CD4-positive, CD25-positive, alpha-beta regulatory T cell (primary cell): Measurements from ENCODE around the gene AVPI1. TPM values are rescaled to one million over a fixed set of nuclear protein-coding genes. Genes with fewer than 3 reads are reported as not detected.

Source experiments
- ATAC-seq, 2 donors: fragments of 150-1000 bp; cut with Tn5 transposase; one replicate each; pipeline ENCODE4 v1.10.0; 2021; ENCODE audit warnings: low read depth in 2 of 2, moderate number of reproducible peaks in 2 of 2, moderate library complexity in 1 of 2
- DNase-seq, 3 donors: peaks; one replicate each; pipeline versions ENCODE4 v3.0.0 to v3.0.0-alpha.2; 2012 to 2022; ENCODE audit warnings: mixed read lengths in 1 of 3
- H3K27ac ChIP-seq: one replicate; pipeline ENCODE4 v1.7.0; 2013; ENCODE audit warnings: mild to moderate bottlenecking, low read length; ENCODE audit not compliant: insufficient read depth, poor library complexity, severe bottlenecking
- H3K27me3 ChIP-seq: one replicate; pipeline ENCODE4 v1.7.0; 2013; ENCODE audit warnings: low read length; ENCODE audit not compliant: control insufficient read depth, insufficient read depth
- H3K36me3 ChIP-seq: one replicate; pipeline ENCODE4 v1.7.0; 2013; ENCODE audit warnings: mild to moderate bottlenecking, low read length, moderate library complexity; ENCODE audit not compliant: control insufficient read depth, insufficient read depth
- H3K4me1 ChIP-seq: 2 replicates; pipeline ENCODE4 v1.7.0; 2013; ENCODE audit warnings: mild to moderate bottlenecking, low read length; ENCODE audit not compliant: insufficient read depth, control insufficient read depth, poor library complexity, severe bottlenecking
- H3K4me3 ChIP-seq: one replicate; pipeline ENCODE4 v1.7.0; 2013; ENCODE audit warnings: low read depth, mild to moderate bottlenecking, low read length, moderate library complexity
- H3K9me3 ChIP-seq, 2 experiments: 1 replicate in 1 of 2; 2 replicates in 1 of 2; pipeline ENCODE4 v1.7.0; 2013; ENCODE audit warnings: low read length in 2 of 2, mild to moderate bottlenecking in 1 of 2, moderate library complexity in 1 of 2; ENCODE audit not compliant: control insufficient read depth in 2 of 2
- H3K27ac Mint-ChIP-seq, 3 donors: one replicate each; pipeline ENCODE4 v1.8.0; 2020 to 2022; ENCODE audit warnings: mild to moderate bottlenecking in 3 of 3, mixed read lengths in 3 of 3, moderate library complexity in 2 of 3
- H3K27me3 Mint-ChIP-seq: one replicate; pipeline ENCODE4 v1.8.0; 2022; ENCODE audit warnings: mild to moderate bottlenecking, mixed read lengths
- H3K36me3 Mint-ChIP-seq: one replicate; pipeline ENCODE4 v1.8.0; 2020; ENCODE audit warnings: mixed read lengths
- H3K4me1 Mint-ChIP-seq, 4 donors: one replicate each; pipeline ENCODE4 v1.8.0; 2020 to 2022; ENCODE audit warnings: mixed read lengths in 4 of 4, mild to moderate bottlenecking in 1 of 4
- H3K4me3 Mint-ChIP-seq, 4 donors: one replicate each; pipeline ENCODE4 v1.8.0; 2020 to 2022; ENCODE audit warnings: mild to moderate bottlenecking in 4 of 4, mixed read lengths in 4 of 4, moderate library complexity in 3 of 4
- H3K9me3 Mint-ChIP-seq, 7 donors: one replicate each; pipeline ENCODE4 v1.8.0; 2020 to 2022; ENCODE audit warnings: mixed read lengths in 7 of 7, mild to moderate bottlenecking in 3 of 7, moderate library complexity in 2 of 7
- polyA plus RNA-seq, 4 donors: library from polyadenylated mRNA; unstranded; fragments of 300-500 nt; fragmentation: Illumina TruSeq; gene quantifications; one replicate each; pipeline ENCODE4 v1.2.3, GENCODE V29; 2021
- total RNA-seq: library from RNA; stranded (reverse); gene quantifications from one replicate; pipeline ENCODE4 v1.2.3, GENCODE V29; 2022

Gene AVPI1
- total and polyA plus RNA-seq, 5 donors from 2014 or later: 1.9 to 11.1 (median 3.0) TPM

- DNase-seq (no peak), ATAC-seq (no peak)
- H3K27ac Mint-ChIP-seq: no peak overlapping the region
- no peaks in the 10 kb centered on the region for H3K36me3 ChIP-seq
- no peak overlapping the region for H3K4me3 ChIP-seq
- peaks cover 0 to 13% (median 4%) of the 10 kb centered on the region in 4 donors for H3K4me1 Mint-ChIP-seq
- peaks cover 3% of the 10 kb centered on the region for H3K27me3 ChIP-seq
- H3K27me3 Mint-ChIP-seq: peaks cover 35% of the 10 kb centered on the region
- H3K9me3 Mint-ChIP-seq: peaks cover 0 to 3% (median 0%) of the 10 kb centered on the region in 7 donors
- no peaks in the 10 kb centered on the region for H3K36me3 Mint-ChIP-seq
- H3K9me3 ChIP-seq: no peaks in the 10 kb centered on the region
- peak overlapping the region in 1 of 4 donors; percentile 61 for H3K4me3 Mint-ChIP-seq
- H3K27ac ChIP-seq: no peak overlapping the region
- H3K4me1 ChIP-seq: peaks cover 9% of the 10 kb centered on the region
Measured at GRCh38 chr10:97717627-97718026, 30.6 kb upstream of the AVPI1 start.

DNA sequence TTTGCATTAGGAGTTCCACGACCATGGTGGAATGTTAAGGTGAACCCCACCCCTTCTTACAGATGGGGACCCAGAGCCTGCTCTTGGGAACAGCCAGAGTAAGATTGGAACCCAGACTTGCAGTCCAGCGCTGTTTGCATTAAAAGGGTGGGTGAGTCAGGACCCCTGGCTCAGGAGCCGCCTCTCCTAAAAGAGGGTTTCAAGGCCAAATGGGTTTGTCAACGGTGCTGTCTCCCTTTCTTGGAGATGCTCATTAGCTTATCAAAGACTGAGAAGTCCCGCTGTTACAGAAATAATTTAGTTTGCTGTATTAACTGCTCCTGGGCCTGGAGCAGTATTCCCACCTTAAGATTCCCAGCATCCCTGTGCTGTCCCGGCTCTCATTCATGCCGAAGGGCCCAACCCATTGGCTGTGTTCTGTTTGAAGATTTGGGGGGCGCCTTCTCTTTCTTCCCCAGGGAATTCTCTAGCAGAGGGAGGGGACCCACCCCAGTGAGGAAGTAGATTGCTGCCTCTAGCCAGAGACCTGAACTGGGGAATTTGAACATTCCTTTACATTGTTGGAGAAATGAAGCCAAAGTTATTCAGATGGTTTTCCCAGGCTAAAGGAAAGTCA is 28.3 kb upstream of the AVPI1 start:
- Histone ChIP-seq H3K36me3 (no peaks in the 10 kb centered on the region), H3K27ac (no peak overlapping the region), H3K4me3 (no peak overlapping the region), H3K9me3 (no peaks in the 10 kb centered on the region), H3K27me3 (peaks cover 5% of the 10 kb centered on the region), H3K4me1 (peaks cover 9% of the 10 kb centered on the region)
- H3K27ac Mint-ChIP-seq: no peak overlapping the region
- peaks cover 0 to 3% (median 0%) of the 10 kb centered on the region in 7 donors for H3K9me3 Mint-ChIP-seq
- peak overlapping the region; percentile 53 to 98 (median 86) for H3K4me3 Mint-ChIP-seq
- no peaks in the 10 kb centered on the region for H3K36me3 Mint-ChIP-seq
- peaks cover 0 to 20% (median 7%) of the 10 kb centered on the region in 4 donors for H3K4me1 Mint-ChIP-seq
- DNase-seq: no peak
- peaks cover 45% of the 10 kb centered on the region for H3K27me3 Mint-ChIP-seq
- ATAC-seq: no peak

GRCh38 chr10:97714401-97715258 is 27.6 kb upstream of the AVPI1 start:
- ATAC-seq: peak in 1 of 2 donors; percentile 9
- no peaks in the 10 kb centered on the region for H3K9me3 ChIP-seq
- Mint-ChIP-seq H3K4me1 (peaks cover 0 to 20% (median 7%) of the 10 kb centered on the region in 4 donors), H3K27ac (no peak overlapping the region), H3K36me3 (no peaks in the 10 kb centered on the region), H3K27me3 (peaks cover 53% of the 10 kb centered on the region), H3K9me3 (peaks cover 0 to 3% (median 0%) of the 10 kb centered on the region in 7 donors), H3K4me3 (peak overlapping the region; percentile 82 to 98 (median 94))
- no peak for DNase-seq
- H3K36me3 ChIP-seq: no peaks in the 10 kb centered on the region
- no peak overlapping the region for H3K4me3 ChIP-seq
- H3K27me3 ChIP-seq: peaks cover 8% of the 10 kb centered on the region
- no peak overlapping the region for H3K27ac ChIP-seq
- H3K4me1 ChIP-seq: peaks cover 9% of the 10 kb centered on the region

DNA sequence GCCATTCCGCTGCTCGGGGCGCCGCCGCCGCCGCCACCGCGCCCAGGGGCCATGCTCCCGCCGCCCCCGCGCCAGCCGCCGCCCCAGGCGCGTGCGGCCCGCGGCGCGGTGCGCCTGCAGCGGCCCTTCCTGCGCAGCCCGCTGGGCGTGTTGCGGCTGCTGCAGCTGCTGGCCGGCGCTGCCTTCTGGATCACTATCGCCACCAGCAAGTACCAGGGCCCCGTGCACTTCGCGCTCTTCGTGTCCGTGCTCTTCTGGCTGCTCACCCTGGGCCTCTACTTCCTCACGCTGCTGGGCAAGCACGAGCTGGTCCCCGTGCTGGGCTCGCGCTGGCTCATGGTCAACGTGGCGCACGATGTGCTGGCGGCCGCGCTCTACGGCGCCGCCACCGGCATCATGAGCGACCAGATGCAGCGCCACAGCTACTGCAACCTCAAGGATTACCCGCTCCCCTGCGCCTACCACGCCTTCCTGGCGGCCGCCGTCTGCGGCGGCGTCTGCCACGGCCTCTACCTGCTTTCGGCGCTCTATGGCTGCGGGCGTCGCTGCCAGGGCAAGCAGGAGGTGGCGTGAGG is 26.9 kb upstream of the AVPI1 start:
- ATAC-seq (peak; percentile 73 to 78), DNase-seq (peak; percentile 32 to 64 (median 40))
- H3K27me3 ChIP-seq: peaks cover 10% of the 10 kb centered on the region
- H3K9me3 Mint-ChIP-seq: peaks cover 0 to 3% (median 0%) of the 10 kb centered on the region in 7 donors
- H3K9me3 ChIP-seq: no peaks in the 10 kb centered on the region
- no peaks in the 10 kb centered on the region for H3K36me3 Mint-ChIP-seq
- peak overlapping the region; percentile 32 for H3K4me3 ChIP-seq
- peaks cover 0 to 20% (median 7%) of the 10 kb centered on the region in 4 donors for H3K4me1 Mint-ChIP-seq
- no peaks in the 10 kb centered on the region for H3K36me3 ChIP-seq
- H3K27me3 Mint-ChIP-seq: peaks cover 60% of the 10 kb centered on the region
- H3K4me3 Mint-ChIP-seq: peak overlapping the region; percentile 90 to 98 (median 94)
- H3K4me1 ChIP-seq: peaks cover 9% of the 10 kb centered on the region
- no peak overlapping the region for H3K27ac ChIP-seq
- H3K27ac Mint-ChIP-seq: peak overlapping the region in 2 of 3 donors; percentile 60 to 93

DNA sequence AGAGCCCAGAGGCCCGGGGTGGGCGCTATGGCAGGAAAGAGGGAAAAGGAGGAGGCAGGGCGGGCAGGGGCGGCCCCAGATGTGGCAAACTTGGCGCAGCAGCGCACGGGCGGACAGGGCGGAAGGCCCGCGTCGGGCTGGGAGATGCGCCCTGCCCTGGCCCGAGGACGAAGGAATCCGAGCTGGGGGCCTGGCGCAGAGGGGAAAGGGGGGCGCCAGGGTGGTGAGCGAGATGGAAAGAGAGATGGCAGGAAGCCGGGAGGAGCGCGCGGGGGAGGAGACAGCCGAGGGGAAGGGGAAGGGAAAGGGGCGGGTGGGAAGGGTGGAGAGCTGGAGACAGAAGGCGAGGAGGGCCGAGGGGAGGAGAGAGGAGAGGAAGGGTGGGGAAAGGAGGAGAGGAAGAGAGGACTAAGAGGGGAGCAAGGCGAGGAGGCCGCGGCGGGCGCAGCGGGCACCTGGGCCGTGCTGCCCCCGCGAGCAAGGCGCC is 26.3 kb upstream of the AVPI1 start, which contains the start of gene MARVELD1:
Gene MARVELD1, plus strand, starts transcription at position 392 of the 487 bp plus-strand sequence. CDS start 147 bp downstream, outside the sequence.
- Histone ChIP-seq H3K4me3 (peak within 1 kb of the TSS; percentile 32), H3K27me3 (peaks cover 10% of the 10 kb centered on the region), H3K27ac (no peak within 1 kb of the TSS), H3K4me1 (peaks cover 9% of the 10 kb centered on the region), H3K9me3 (no peaks in the 10 kb centered on the region), H3K36me3 (no peaks in the 10 kb centered on the region)
- H3K9me3 Mint-ChIP-seq: peaks cover 0 to 3% (median 0%) of the 10 kb centered on the region in 7 donors
- DNase-seq (no peak), ATAC-seq (no peak)
- H3K4me3 Mint-ChIP-seq: peak within 1 kb of the TSS; percentile 90 to 98 (median 94)
- peaks cover under 1% of the 10 kb centered on the region for H3K36me3 Mint-ChIP-seq
- H3K27ac Mint-ChIP-seq: peak within 1 kb of the TSS; percentile 77 to 93 (median 83)
- H3K4me1 Mint-ChIP-seq: peaks cover 0 to 20% (median 7%) of the 10 kb centered on the region in 4 donors
- peaks cover 64% of the 10 kb centered on the region for H3K27me3 Mint-ChIP-seq

- H3K36me3 Mint-ChIP-seq: peaks cover 4% of the 10 kb centered on the region
- peaks cover 0 to 20% (median 7%) of the 10 kb centered on the region in 4 donors for H3K4me1 Mint-ChIP-seq
- peak overlapping the region; percentile 0 to 73 (median 58) for H3K4me3 Mint-ChIP-seq
- ATAC-seq (no peak), DNase-seq (no peak)
- Histone ChIP-seq H3K9me3 (no peaks in the 10 kb centered on the region), H3K4me3 (no peak overlapping the region), H3K27me3 (peaks cover 10% of the 10 kb centered on the region), H3K27ac (no peak overlapping the region), H3K4me1 (peaks cover 9% of the 10 kb centered on the region), H3K36me3 (no peaks in the 10 kb centered on the region)
- H3K27ac Mint-ChIP-seq: no peak overlapping the region
- peaks cover 0 to 3% (median 0%) of the 10 kb centered on the region in 7 donors for H3K9me3 Mint-ChIP-seq
- peaks cover 70% of the 10 kb centered on the region for H3K27me3 Mint-ChIP-seq
Measured at GRCh38 chr10:97711640-97712572, 24.9 kb upstream of the AVPI1 start.
